GM12878 (cell line): Measurements from ENCODE around the gene GJD2. TPM values are rescaled to one million over a fixed set of nuclear protein-coding genes. Genes with fewer than 3 reads are reported as not detected.

Experiments used
- ATAC-seq: fragments of 200-7000 bp; cut with Tn5 transposase; 3 replicates; pipeline ENCODE4 v1.9.1; 2020; ENCODE audit warnings: mild to moderate bottlenecking, moderate library complexity
- BruUV-seq: library from RNA; stranded (reverse); fragments of 400-500 nt; replicated peaks from 2 replicates; lab custom pipeline; 2021; lab: Mats Ljungman, UMichigan
- CTCF ChIA-PET: fragments of 300-600 bp; sonication (Branson Sonifier 250); formaldehyde crosslinking; extraction: SDS; loops from one replicate; lab custom pipeline; 2021; ENCODE audit warnings: inconsistent platforms; lab: Yijun Ruan, JAX
- POLR2A ChIA-PET: fragments of 350-600 bp; formaldehyde crosslinking; extraction: SDS; loops from one replicate; lab custom pipeline; 2021; ENCODE audit warnings: inconsistent platforms; lab: Charles Lee
- RAD21 ChIA-PET: fragments of 300-600 bp; sonication (Branson Sonifier 250); formaldehyde crosslinking; loops from one replicate; lab custom pipeline; 2023; ENCODE audit warnings: antibody characterized with exemption; ENCODE audit not compliant: unreplicated experiment; lab: Charles Lee
- SMC1A ChIA-PET: fragments of 300-600 bp; sonication (Branson Sonifier 250); formaldehyde crosslinking; loops from one replicate; lab custom pipeline; 2023; ENCODE audit not compliant: unreplicated experiment, uncharacterized antibody; lab: Charles Lee
- DNase-seq: peaks from one replicate; pipeline ENCODE4 v3.0.0-alpha.2; 2011; ENCODE audit warnings: low read depth, low spot score
- FAIRE-seq: peaks from 3 replicates; lab custom pipeline; 2011; peaks lifted over from hg19 to GRCh38; lab: Jason Lieb, UNC
- H2AFZ ChIP-seq: 2 replicates; pipeline ENCODE4 v1.6.0; 2011; ENCODE audit warnings: low read depth, low read length, control low read depth; ENCODE audit not compliant: control insufficient read depth
- H3K27ac ChIP-seq: 2 replicates; pipeline ENCODE4 v1.5.1; 2011; ENCODE audit warnings: control low read depth; ENCODE audit not compliant: control insufficient read depth, insufficient read depth
- H3K27me3 ChIP-seq, 2 experiments: replicated peaks in 1 of 2; 2 replicates each; pipeline versions ENCODE4 v1.6.0 to v1.6.1; 2011; ENCODE audit warnings: low read length in 1 of 2; ENCODE audit not compliant: control insufficient read depth in 2 of 2, insufficient read depth in 2 of 2
- H3K36me3 ChIP-seq, 2 experiments: 2 replicates each; pipeline ENCODE4 v1.5.1; 2011; ENCODE audit warnings: low read length in 1 of 2; ENCODE audit not compliant: control insufficient read depth in 2 of 2, insufficient read depth in 2 of 2
- H3K4me1 ChIP-seq: 2 replicates; pipeline ENCODE4 v1.6.1; 2011; ENCODE audit warnings: mild to moderate bottlenecking, low read length, moderate library complexity, mixed read lengths; ENCODE audit not compliant: control insufficient read depth, insufficient read depth
- H3K4me2 ChIP-seq: 2 replicates; pipeline ENCODE4 v1.6.0; 2011; ENCODE audit warnings: control low read depth; ENCODE audit not compliant: control insufficient read depth, insufficient read depth
- H3K4me3 ChIP-seq: fragments of 200-600 bp; sonication (generic); 2 replicates; pipeline ENCODE4 v1.5.1; 2016
- H3K79me2 ChIP-seq: 2 replicates; pipeline ENCODE4 v1.6.0; 2011; ENCODE audit warnings: low read length; ENCODE audit not compliant: control insufficient read depth, insufficient read depth
- H3K9ac ChIP-seq: 2 replicates; pipeline ENCODE4 v1.8.0; 2011; ENCODE audit warnings: low read length, control low read depth, mixed read lengths; ENCODE audit not compliant: control insufficient read depth, insufficient read depth
- H3K9me3 ChIP-seq: replicated peaks from 3 replicates; pipeline ENCODE4 v1.5.1; 2011; ENCODE audit warnings: mild to moderate bottlenecking, low read length; ENCODE audit not compliant: control insufficient read depth, insufficient read depth
- H4K20me1 ChIP-seq: 2 replicates; pipeline ENCODE4 v1.6.0; 2011; ENCODE audit not compliant: control insufficient read depth, insufficient read depth
- CREB1 ChIP-seq: IDR thresholded peaks from 2 replicates; pipeline ENCODE4 v1.6.1; 2012; ENCODE audit warnings: low read depth, mild to moderate bottlenecking, inconsistent platforms
- EGR1 ChIP-seq, 2 experiments: IDR thresholded peaks; 1 replicate in 1 of 2; 2 replicates in 1 of 2; pipeline ENCODE4 v1.6.1; 2011 to 2012; ENCODE audit warnings: low read depth in 2 of 2, low read length in 2 of 2, borderline replicate concordance in 1 of 2, mild to moderate bottlenecking in 1 of 2, moderate library complexity in 1 of 2
- HDAC2 ChIP-seq: fragments of 200-600 bp; sonication (generic); IDR thresholded peaks from 2 replicates; pipeline ENCODE4 v1.6.1; 2017
- NBN ChIP-seq: fragments of 450-650 bp; IDR thresholded peaks from 2 replicates; pipeline ENCODE4 v1.6.1; 2016
- NFYA ChIP-seq: IDR thresholded peaks from 2 replicates; pipeline ENCODE4 v1.6.1; 2011; ENCODE audit warnings: low read depth, mild to moderate bottlenecking, low read length, improper control_type of control experiment, borderline replicate concordance
- NFYB ChIP-seq: IDR thresholded peaks from 2 replicates; pipeline ENCODE4 v1.6.1; 2011; ENCODE audit warnings: low read depth, mild to moderate bottlenecking, low read length, improper control_type of control experiment, moderate library complexity; ENCODE audit not compliant: insufficient read depth
- SMAD1 ChIP-seq: fragments of 450-650 bp; IDR thresholded peaks from 2 replicates; pipeline ENCODE4 v1.6.1; 2018; ENCODE audit warnings: mild to moderate bottlenecking, low read depth; ENCODE audit not compliant: partially characterized antibody
- WGBS: methylation state at CpG from one replicate; pipeline ENCODE4 v1.1.6; 2016; ENCODE audit warnings: low lambda C conversion rate; ENCODE audit not compliant: insufficient replicate concordance, insufficient coverage; ENCODE audit errors: missing lambda C conversion rate; 5-methylcytosine and 5-hydroxymethylcytosine counted together
- in situ Hi-C: fragments of 300-500 bp; cut with MboI; formaldehyde crosslinking; loops from 9 replicates; pipeline ENCODE4 v1.14.3; 2018; ENCODE audit warnings: mixed read lengths
- intact Hi-C: fragments of 100-400 bp; cut with micrococcal nuclease; formaldehyde crosslinking; loops from one replicate; pipeline ENCODE4 v1.14.2; 2022; ENCODE audit not compliant: unreplicated experiment
- polyA plus RNA-seq, 11 experiments: library from polyadenylated mRNA; depleted of rRNA in 4 of 11; unstranded in 6 of 11; stranded (reverse) in 5 of 11; fragments of >200 nt; fragmentation: Nextera tagmentation in 4 of 11; fragmentation: Illumina TruSeq in 1 of 11; extraction: Ambion mirVana in 4 of 11; extraction: Trizol in 1 of 11; gene quantifications; 1 replicate in 1 of 11; 2 replicates in 10 of 11; pipeline versions ENCODE4 v1.2.1 to v1.2.3, GENCODE V29; 2011 to 2016; ENCODE audit warnings: inconsistent platforms in 2 of 11, missing spikeins in 2 of 11, low read depth in 1 of 11
- total RNA-seq, 4 experiments: library from RNA; depleted of rRNA in 3 of 4; stranded (reverse); fragments of >200 nt in 3 of 4; fragmentation: Illumina TruSeq in 1 of 4; extraction: Trizol in 1 of 4; gene quantifications; 2 replicates each; pipeline versions ENCODE4 v1.2.1 to v1.2.3, GENCODE V29; 2013 to 2021
- TF ChIP-seq, protein P1 (sequence below): fragments of 450-650 bp; formaldehyde crosslinking; IDR thresholded peaks from 2 replicates; pipeline ENCODE4 v1.5.0; 2022; ENCODE audit warnings: mild to moderate bottlenecking, missing genetic modification characterization

GJD2 gene
- total and polyA plus RNA-seq, 10 of the 15 experiments (the other 5 are each of a cell fraction or from before 2014, with no cell fraction given) = not detected

DNA sequence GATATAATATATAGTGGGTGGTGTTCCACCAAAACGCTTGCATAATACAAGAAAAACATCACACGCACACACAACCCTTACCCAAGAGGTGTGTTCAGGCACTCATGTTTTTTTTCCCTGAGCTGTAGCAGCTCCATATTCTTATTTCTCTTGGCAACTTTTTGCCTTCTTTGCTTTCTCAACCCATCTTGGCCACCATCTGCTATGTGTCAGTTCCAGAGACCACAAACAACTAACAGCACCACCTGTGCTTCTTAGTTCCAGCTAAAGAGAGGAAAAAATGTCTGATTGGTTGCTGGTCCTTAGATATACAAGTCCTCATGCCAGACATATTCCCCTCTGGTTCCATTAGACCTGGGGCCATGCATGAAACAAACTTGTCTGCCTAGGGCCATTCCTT lies 28.6 kb upstream of the GJD2 start (continued):
- TF ChIP-seq, protein P1, sequence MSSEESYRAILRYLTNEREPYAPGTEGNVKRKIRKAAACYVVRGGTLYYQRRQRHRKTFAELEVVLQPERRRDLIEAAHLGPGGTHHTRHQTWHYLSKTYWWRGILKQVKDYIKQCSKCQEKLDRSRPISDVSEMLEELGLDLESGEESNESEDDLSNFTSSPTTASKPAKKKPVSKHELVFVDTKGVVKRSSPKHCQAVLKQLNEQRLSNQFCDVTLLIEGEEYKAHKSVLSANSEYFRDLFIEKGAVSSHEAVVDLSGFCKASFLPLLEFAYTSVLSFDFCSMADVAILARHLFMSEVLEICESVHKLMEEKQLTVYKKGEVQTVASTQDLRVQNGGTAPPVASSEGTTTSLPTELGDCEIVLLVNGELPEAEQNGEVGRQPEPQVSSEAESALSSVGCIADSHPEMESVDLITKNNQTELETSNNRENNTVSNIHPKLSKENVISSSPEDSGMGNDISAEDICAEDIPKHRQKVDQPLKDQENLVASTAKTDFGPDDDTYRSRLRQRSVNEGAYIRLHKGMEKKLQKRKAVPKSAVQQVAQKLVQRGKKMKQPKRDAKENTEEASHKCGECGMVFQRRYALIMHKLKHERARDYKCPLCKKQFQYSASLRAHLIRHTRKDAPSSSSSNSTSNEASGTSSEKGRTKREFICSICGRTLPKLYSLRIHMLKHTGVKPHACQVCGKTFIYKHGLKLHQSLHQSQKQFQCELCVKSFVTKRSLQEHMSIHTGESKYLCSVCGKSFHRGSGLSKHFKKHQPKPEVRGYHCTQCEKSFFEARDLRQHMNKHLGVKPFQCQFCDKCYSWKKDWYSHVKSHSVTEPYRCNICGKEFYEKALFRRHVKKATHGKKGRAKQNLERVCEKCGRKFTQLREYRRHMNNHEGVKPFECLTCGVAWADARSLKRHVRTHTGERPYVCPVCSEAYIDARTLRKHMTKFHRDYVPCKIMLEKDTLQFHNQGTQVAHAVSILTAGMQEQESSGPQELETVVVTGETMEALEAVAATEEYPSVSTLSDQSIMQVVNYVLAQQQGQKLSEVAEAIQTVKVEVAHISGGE (CRISPR knock-in tag) = no peak
- TF ChIP-seq NFYB (no peak), EGR1 (IDR thresholded peaks at IDR 0.05; ENCODE audit: borderline replicate concordance in 1 of 2, low read depth in 2 of 2, low read length in 2 of 2) (no peak), CREB1 (no peak), NBN (no peak)

DNA sequence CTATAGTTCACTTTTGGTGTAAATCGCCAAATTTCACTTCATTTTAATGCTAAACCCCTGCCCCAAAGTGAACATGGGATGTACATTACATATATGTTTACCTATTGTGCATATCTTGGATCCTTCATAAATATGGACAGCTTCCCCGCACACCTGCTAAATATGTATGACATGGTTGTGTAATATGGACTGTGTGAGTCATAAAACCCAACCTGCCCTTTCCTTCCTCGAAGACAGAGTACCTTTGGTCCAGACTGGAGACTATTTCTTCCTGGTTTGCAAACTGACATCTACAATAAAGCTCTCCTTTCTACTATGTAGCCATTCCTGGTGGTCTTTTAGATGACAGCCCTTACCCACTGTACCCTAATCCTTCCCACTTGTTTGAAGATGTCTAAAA lies 28.1 kb upstream of the GJD2 start:
- H4K20me1 ChIP-seq = no peaks in the 10 kb centered on the region
- no TSS peak for BruUV-seq
- ChIA-PET CTCF (no interaction called here), POLR2A (no interaction called here), SMC1A (no interaction called here), RAD21 (no interaction called here)
- TF ChIP-seq NFYA (no peak), HDAC2 (no peak), SMAD1 (no peak)
- FAIRE-seq = no peak
- H3K79me2 ChIP-seq = no peaks in the 10 kb centered on the region
- H3K27me3 ChIP-seq = peaks cover 0 to 2% of the 10 kb centered on the region in 2 experiments; a peak in 1 of 4 replicates
- DNase-seq = no peak
- WGBS = 23% methylated on average over 3 of the region's 3 CpGs
- no peak overlapping the region for H3K9ac ChIP-seq
- H3K9me3 ChIP-seq = no peaks in the 10 kb centered on the region
- H3K27ac ChIP-seq = no peak overlapping the region
- ATAC-seq = no peak
- H2AFZ ChIP-seq = no peak overlapping the region
- intact Hi-C loops = no loop called here
- in situ Hi-C loops = no loop called here
- no peaks in the 10 kb centered on the region for H3K4me1 ChIP-seq
- no peak overlapping the region for H3K4me2 ChIP-seq
- H3K36me3 ChIP-seq = no peaks in the 10 kb centered on the region
- H3K4me3 ChIP-seq = no peak overlapping the region
